ENCODE measurements around the gene SSR3. TPM values are rescaled to one million over a fixed set of nuclear protein-coding genes. Genes with fewer than 3 reads are reported as not detected.

Gene SSR3
- total RNA-seq, 3 donors from 2014 or later, result 133 to 153 (median 138) TPM

- no peak overlapping the region for H3K4me3 Mint-ChIP-seq
- H3K27me3 Mint-ChIP-seq (ENCODE audit: low read depth), result peaks cover 2% of the 10 kb centered on the region
- H3K36me3 Mint-ChIP-seq (ENCODE audit: insufficient read depth), result no peaks in the 10 kb centered on the region
- no peak for ATAC-seq
- H3K9me3 Mint-ChIP-seq, result no peaks in the 10 kb centered on the region
- DNase-seq, result no peak
- H3K4me1 Mint-ChIP-seq (ENCODE audit: low read depth), result peaks cover 11% of the 10 kb centered on the region
These were observed 3.5 kb upstream of the SSR3 start for GRCh38 chr3:156558389-156558788.

DNA sequence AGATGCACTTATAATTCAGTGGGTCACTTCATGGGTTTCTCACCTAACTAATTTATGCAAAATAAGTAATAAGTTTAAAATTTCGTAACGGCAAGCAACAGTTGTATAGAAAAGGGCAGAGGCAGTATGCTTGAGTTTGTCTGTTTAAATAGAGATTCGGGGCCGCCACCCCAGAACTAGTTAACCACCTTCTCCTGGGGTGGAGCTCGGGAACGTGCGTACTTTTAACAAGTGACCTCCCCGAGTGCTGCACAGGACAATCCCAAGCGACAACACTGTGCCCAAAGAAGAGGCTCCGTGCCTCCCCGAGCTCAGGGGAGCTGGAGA, 439 bp downstream of the SSR3 start:
- peaks cover 46% of the 10 kb centered on the region for H3K4me1 Mint-ChIP-seq (ENCODE audit: low read depth)
- no peaks in the 10 kb centered on the region for H3K9me3 Mint-ChIP-seq
- DNase-seq (no peak), ATAC-seq (no peak)
- H3K27me3 Mint-ChIP-seq (ENCODE audit: low read depth), result no peaks in the 10 kb centered on the region
- H3K4me3 Mint-ChIP-seq, result peak overlapping the region; percentile 97
- peaks cover 25% of the 10 kb centered on the region for H3K36me3 Mint-ChIP-seq (ENCODE audit: insufficient read depth)

DNA sequence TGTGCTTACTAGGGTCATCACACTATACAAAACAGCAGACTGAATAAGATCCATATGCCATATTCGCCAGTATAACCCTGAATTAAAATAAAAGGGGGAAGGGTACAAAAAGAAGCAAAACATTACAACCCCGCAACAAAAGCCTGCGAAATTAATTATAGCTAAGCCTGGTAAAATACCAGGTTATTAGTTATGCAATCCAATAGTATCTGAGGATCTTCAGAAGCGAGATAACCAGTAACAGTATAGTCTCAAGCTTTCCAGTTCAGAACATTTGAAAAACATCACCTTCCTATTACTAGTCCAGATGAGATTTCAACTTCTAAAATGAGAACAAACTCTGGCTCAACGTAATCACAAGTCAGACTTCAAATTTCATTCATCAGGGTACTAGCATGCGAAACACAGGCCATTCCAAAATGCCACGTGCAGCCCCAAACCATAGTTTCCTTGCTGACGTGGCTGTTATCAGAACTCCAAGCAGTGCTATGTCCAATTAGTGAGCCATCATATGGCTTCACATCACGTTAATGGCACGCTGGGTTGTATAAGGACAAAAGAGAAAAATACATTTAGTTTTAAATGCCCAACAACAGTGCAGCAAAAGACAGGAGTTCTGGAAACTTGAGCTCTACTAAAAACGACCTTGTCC, 1.1 kb downstream of the SSR3 start:
- H3K36me3 Mint-ChIP-seq (ENCODE audit: insufficient read depth), result peaks cover 27% of the 10 kb centered on the region
- peak overlapping the region; percentile 97 for H3K4me3 Mint-ChIP-seq
- H3K27me3 Mint-ChIP-seq (ENCODE audit: low read depth), result no peaks in the 10 kb centered on the region
- DNase-seq, result no peak
- H3K9me3 Mint-ChIP-seq, result no peaks in the 10 kb centered on the region
- ATAC-seq, result no peak
- peaks cover 46% of the 10 kb centered on the region for H3K4me1 Mint-ChIP-seq (ENCODE audit: low read depth)

GRCh38 chr3:156552973-156553372, 1.9 kb downstream of the SSR3 start:
- H3K27me3 Mint-ChIP-seq (ENCODE audit: low read depth), result no peaks in the 10 kb centered on the region
- peak overlapping the region; percentile 97 for H3K4me3 Mint-ChIP-seq
- ATAC-seq (no peak), DNase-seq (no peak)
- H3K36me3 Mint-ChIP-seq (ENCODE audit: insufficient read depth), result peaks cover 30% of the 10 kb centered on the region
- no peaks in the 10 kb centered on the region for H3K9me3 Mint-ChIP-seq
- peaks cover 46% of the 10 kb centered on the region for H3K4me1 Mint-ChIP-seq (ENCODE audit: low read depth)

GRCh38 chr3:156551746-156552145, 3.2 kb downstream of the SSR3 start:
- H3K36me3 Mint-ChIP-seq (ENCODE audit: insufficient read depth), result peaks cover 38% of the 10 kb centered on the region
- H3K4me3 Mint-ChIP-seq, result no peak overlapping the region
- no peak for ATAC-seq
- H3K9me3 Mint-ChIP-seq, result no peaks in the 10 kb centered on the region
- no peaks in the 10 kb centered on the region for H3K27me3 Mint-ChIP-seq (ENCODE audit: low read depth)
- DNase-seq, result no peak
- peaks cover 51% of the 10 kb centered on the region for H3K4me1 Mint-ChIP-seq (ENCODE audit: low read depth)

GRCh38 chr3:156551261-156551660, 3.7 kb downstream of the SSR3 start:
- Mint-ChIP-seq H3K4me3 (no peak overlapping the region), H3K4me1 (ENCODE audit: low read depth) (peaks cover 55% of the 10 kb centered on the region), H3K27me3 (ENCODE audit: low read depth) (no peaks in the 10 kb centered on the region), H3K9me3 (no peaks in the 10 kb centered on the region), H3K36me3 (ENCODE audit: insufficient read depth) (peaks cover 43% of the 10 kb centered on the region)
- ATAC-seq, result no peak
- DNase-seq, result no peak

GRCh38 chr3:156548902-156549301, 6.0 kb downstream of the SSR3 start:
- Mint-ChIP-seq H3K4me3 (no peak overlapping the region), H3K9me3 (no peaks in the 10 kb centered on the region), H3K4me1 (ENCODE audit: low read depth) (peaks cover 58% of the 10 kb centered on the region), H3K36me3 (ENCODE audit: insufficient read depth) (peaks cover 55% of the 10 kb centered on the region), H3K27me3 (ENCODE audit: low read depth) (no peaks in the 10 kb centered on the region)
- DNase-seq (no peak), ATAC-seq (no peak)

GRCh38 chr3:156548041-156548687, 6.8 kb downstream of the SSR3 start:
- DNase-seq (no peak), ATAC-seq (no peak)
- H3K4me3 Mint-ChIP-seq, result no peak overlapping the region
- H3K27me3 Mint-ChIP-seq (ENCODE audit: low read depth), result no peaks in the 10 kb centered on the region
- H3K4me1 Mint-ChIP-seq (ENCODE audit: low read depth), result peaks cover 51% of the 10 kb centered on the region
- no peaks in the 10 kb centered on the region for H3K9me3 Mint-ChIP-seq
- peaks cover 59% of the 10 kb centered on the region for H3K36me3 Mint-ChIP-seq (ENCODE audit: insufficient read depth)

- Mint-ChIP-seq H3K4me1 (ENCODE audit: low read depth) (peaks cover 46% of the 10 kb centered on the region), H3K36me3 (ENCODE audit: insufficient read depth) (peaks cover 63% of the 10 kb centered on the region), H3K9me3 (no peaks in the 10 kb centered on the region), H3K27me3 (ENCODE audit: low read depth) (no peaks in the 10 kb centered on the region), H3K4me3 (no peak overlapping the region)
- no peak for ATAC-seq
- DNase-seq, result no peak
These were observed 7.3 kb downstream of the SSR3 start for GRCh38 chr3:156547637-156548036.

DNA sequence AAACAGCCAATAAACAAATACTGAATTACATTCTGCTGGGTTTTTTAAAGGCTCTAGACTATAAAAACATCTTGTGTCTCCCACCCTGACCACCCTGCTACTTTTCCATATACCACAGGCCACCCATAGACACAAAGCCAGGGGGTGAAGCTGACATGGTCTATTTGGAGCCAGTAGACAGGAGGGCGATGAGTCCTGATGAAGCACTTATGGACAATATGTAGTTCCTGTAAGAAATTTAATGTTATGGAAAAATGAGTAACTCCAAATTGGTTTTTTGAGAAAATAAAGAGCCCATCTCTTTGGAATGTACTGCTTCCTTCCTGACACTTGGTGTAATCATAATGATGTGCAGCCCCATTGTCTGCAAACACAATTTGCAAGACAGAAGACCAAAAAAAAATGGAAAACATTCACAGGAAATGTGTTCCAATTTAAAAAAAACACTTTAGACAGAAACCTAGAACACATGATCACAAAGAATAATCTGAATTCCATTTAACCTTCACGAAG, 11.8 kb downstream of the SSR3 start:
- H3K27me3 Mint-ChIP-seq (ENCODE audit: low read depth), result no peaks in the 10 kb centered on the region
- DNase-seq, result no peak
- no peak for ATAC-seq
- no peak overlapping the region for H3K4me3 Mint-ChIP-seq
- H3K9me3 Mint-ChIP-seq, result no peaks in the 10 kb centered on the region
- peaks cover 37% of the 10 kb centered on the region for H3K36me3 Mint-ChIP-seq (ENCODE audit: insufficient read depth)
- H3K4me1 Mint-ChIP-seq (ENCODE audit: low read depth), result peaks cover 19% of the 10 kb centered on the region

GRCh38 chr3:156542101-156543042, 12.5 kb downstream of the SSR3 start:
- DNase-seq (no peak), ATAC-seq (no peak)
- H3K36me3 Mint-ChIP-seq (ENCODE audit: insufficient read depth), result peaks cover 38% of the 10 kb centered on the region
- no peaks in the 10 kb centered on the region for H3K27me3 Mint-ChIP-seq (ENCODE audit: low read depth)
- peaks cover 19% of the 10 kb centered on the region for H3K4me1 Mint-ChIP-seq (ENCODE audit: low read depth)
- H3K9me3 Mint-ChIP-seq, result no peaks in the 10 kb centered on the region
- no peak overlapping the region for H3K4me3 Mint-ChIP-seq

DNA sequence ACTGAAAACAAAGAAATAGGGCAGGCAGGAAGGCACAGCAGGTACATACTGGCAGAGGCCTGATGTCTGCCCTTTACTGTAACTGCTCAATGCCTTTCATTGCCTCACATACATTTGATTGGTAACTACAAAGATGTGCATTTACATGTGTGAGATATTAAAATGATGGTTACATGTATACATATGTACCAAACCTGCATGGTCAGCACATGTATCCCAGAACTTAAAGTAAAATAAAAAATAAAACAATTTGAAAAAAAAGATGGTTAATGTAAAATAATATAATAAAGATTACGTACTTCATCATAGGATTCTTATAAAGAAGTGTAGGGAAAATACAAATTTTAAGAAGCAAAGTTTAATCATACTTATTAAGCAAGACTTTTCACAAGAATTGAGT, 15.1 kb downstream of the SSR3 start:
- Mint-ChIP-seq H3K4me3 (no peak overlapping the region), H3K9me3 (no peaks in the 10 kb centered on the region), H3K27me3 (ENCODE audit: low read depth) (no peaks in the 10 kb centered on the region), H3K4me1 (ENCODE audit: low read depth) (peaks cover 5% of the 10 kb centered on the region), H3K36me3 (ENCODE audit: insufficient read depth) (peaks cover 25% of the 10 kb centered on the region)
- no peak for ATAC-seq
- DNase-seq, result no peak

GRCh38 chr3:156539051-156539450, 15.9 kb downstream of the SSR3 start:
- Mint-ChIP-seq H3K9me3 (no peaks in the 10 kb centered on the region), H3K4me1 (ENCODE audit: low read depth) (peaks cover 3% of the 10 kb centered on the region), H3K4me3 (no peak overlapping the region), H3K27me3 (ENCODE audit: low read depth) (no peaks in the 10 kb centered on the region), H3K36me3 (ENCODE audit: insufficient read depth) (peaks cover 23% of the 10 kb centered on the region)
- DNase-seq (no peak), ATAC-seq (no peak)

DNA sequence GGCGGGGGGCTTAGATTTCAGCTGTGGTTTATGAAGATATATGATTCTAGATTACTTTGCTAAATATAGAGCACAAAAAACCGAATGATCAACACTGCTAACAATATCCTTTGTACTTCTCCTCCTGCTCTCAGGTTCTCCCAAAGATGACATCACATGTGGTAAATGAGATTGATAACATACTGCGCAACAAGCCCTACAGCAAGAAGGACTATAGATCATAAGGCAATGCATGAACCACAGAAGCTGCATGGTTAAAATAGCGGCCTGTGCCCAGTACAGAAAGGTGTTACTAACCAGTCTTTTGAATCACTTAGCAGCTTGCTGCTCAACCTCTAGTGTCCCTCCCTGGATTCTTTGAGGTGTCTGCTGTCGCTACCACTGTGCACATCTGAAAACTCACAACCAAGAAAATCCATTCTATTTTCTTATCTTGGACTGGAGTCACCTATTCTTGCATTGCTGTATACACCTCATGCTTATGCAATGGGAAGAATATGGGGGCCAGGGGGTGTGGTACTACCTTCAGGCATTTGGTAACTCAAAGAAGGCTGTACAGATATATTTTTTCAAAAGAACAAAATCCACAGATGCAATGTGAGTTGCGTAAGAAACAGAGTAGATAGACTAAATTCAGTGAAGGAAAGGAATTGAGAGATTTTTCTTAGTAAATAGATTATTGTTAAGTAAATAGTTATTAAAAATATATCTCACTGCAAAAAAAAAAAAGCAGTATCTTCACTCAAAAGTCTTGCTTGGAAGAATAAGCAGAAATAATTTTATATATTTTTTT, 18.2 kb downstream of the SSR3 start:
- Mint-ChIP-seq H3K4me1 (ENCODE audit: low read depth) (peaks cover 3% of the 10 kb centered on the region), H3K4me3 (no peak overlapping the region), H3K36me3 (ENCODE audit: insufficient read depth) (peaks cover 18% of the 10 kb centered on the region), H3K9me3 (no peaks in the 10 kb centered on the region), H3K27me3 (ENCODE audit: low read depth) (no peaks in the 10 kb centered on the region)
- ATAC-seq, result no peak
- no peak for DNase-seq

All from activated T-cell treated with anti-CD3 and anti-CD28 coated beads, Interleukin-2, amount 50 U/mL, for 4 hours (primary cell).